K562 (cell line): ENCODE measurements around the gene CSF1R.

Experiments used
- FOXP1 ChIP-seq: sonication (generic); formaldehyde crosslinking; IDR thresholded peaks from 2 replicates; pipeline ENCODE4 v1.8.0; 2022; ENCODE audit warnings: mild to moderate bottlenecking, missing genetic modification reagents
- MAFK ChIP-seq: IDR thresholded peaks from 2 replicates; pipeline ENCODE4 v1.6.1; 2011; ENCODE audit warnings: low read length, improper control_type of control experiment
- MTA1 ChIP-seq: fragments of 450-650 bp; IDR thresholded peaks from 2 replicates; pipeline ENCODE4 v1.6.1; 2017; ENCODE audit warnings: borderline replicate concordance
- NFATC3 ChIP-seq: fragments of 450-650 bp; IDR thresholded peaks from 2 replicates; pipeline ENCODE4 v1.6.1; 2017; ENCODE audit warnings: mild to moderate bottlenecking
- POLR2A ChIP-seq: fragments of 450-650 bp; conservative IDR thresholded peaks from 2 replicates; pipeline ENCODE4 v1.6.1; 2016
- RFX5 ChIP-seq: IDR thresholded peaks from 2 replicates; pipeline ENCODE4 v1.6.1; 2011; ENCODE audit warnings: low read depth, mild to moderate bottlenecking, improper control_type of control experiment, low read length
- SMARCA5 ChIP-seq: fragments of 450-650 bp; IDR thresholded peaks from 2 replicates; pipeline ENCODE4 v1.6.1; 2016
- ZNF551 ChIP-seq: fragments of 250-450 bp; sonication (Bioruptor Pico); IDR thresholded peaks from 2 replicates; pipeline ENCODE4 v1.5.0; 2021; ENCODE audit warnings: mild to moderate bottlenecking, moderate library complexity
- TF ChIP-seq, protein P1 (sequence below): fragments of 450-650 bp; formaldehyde crosslinking; IDR thresholded peaks from 2 replicates; pipeline ENCODE4 v1.4.0; 2020; ENCODE audit warnings: mild to moderate bottlenecking, mixed read lengths
- TF ChIP-seq, protein P2 (sequence below), 3 experiments: IDR thresholded peaks in 2 of 3; conservative IDR thresholded peaks in 1 of 3; 2 replicates each; pipeline ENCODE4 v1.5.1; 2011 to 2012; ENCODE audit warnings: low read length in 3 of 3, mild to moderate bottlenecking in 3 of 3, control low read depth in 2 of 3, improper control_type of control experiment in 1 of 3, inconsistent platforms in 1 of 3, low read depth in 1 of 3, mixed read lengths in 1 of 3, moderate library complexity in 1 of 3; ENCODE audit not compliant: insufficient read depth in 2 of 3
- TF ChIP-seq, protein P3 (sequence below): fragments of 250-450 bp; sonication (Bioruptor Pico); IDR thresholded peaks from 2 replicates; pipeline ENCODE4 v1.5.0; 2020; ENCODE audit warnings: mild to moderate bottlenecking

DNA sequence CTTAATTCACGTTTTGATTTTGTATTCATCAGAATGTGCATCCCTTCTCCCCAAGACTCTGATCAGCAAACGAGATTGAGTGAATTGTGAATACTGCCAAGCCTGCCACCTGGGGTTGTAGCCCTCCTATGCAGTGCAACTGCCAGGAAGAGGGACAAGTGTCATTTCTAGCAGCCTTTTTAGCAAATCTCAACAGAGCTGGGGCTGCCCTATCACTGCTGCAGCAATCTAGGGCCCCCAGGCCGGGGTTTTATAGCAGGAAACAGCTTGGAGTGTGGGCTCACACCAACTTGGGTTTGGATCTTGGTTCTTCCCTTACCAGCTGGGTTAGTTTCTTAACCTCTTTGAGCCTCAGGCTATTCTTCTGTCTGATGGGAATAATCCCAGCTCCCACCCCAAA lies 4.0 kb downstream of the CSF1R start:
- TF ChIP-seq, protein P1, sequence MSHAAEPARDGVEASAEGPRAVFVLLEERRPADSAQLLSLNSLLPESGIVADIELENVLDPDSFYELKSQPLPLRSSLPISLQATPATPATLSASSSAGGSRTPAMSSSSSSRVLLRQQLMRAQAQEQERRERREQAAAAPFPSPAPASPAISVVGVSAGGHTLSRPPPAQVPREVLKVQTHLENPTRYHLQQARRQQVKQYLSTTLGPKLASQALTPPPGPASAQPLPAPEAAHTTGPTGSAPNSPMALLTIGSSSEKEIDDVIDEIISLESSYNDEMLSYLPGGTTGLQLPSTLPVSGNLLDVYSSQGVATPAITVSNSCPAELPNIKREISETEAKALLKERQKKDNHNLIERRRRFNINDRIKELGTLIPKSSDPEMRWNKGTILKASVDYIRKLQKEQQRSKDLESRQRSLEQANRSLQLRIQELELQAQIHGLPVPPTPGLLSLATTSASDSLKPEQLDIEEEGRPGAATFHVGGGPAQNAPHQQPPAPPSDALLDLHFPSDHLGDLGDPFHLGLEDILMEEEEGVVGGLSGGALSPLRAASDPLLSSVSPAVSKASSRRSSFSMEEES (CRISPR knock-in tag), result no peak
- TF ChIP-seq SMARCA5 (no peak), POLR2A (no peak), ZNF551 (CRISPR knock-in tag) (no peak), RFX5 (no peak), FOXP1 (CRISPR knock-in tag) (no peak), MAFK (no peak), MTA1 (no peak), NFATC3 (no peak)
- TF ChIP-seq, protein P2, sequence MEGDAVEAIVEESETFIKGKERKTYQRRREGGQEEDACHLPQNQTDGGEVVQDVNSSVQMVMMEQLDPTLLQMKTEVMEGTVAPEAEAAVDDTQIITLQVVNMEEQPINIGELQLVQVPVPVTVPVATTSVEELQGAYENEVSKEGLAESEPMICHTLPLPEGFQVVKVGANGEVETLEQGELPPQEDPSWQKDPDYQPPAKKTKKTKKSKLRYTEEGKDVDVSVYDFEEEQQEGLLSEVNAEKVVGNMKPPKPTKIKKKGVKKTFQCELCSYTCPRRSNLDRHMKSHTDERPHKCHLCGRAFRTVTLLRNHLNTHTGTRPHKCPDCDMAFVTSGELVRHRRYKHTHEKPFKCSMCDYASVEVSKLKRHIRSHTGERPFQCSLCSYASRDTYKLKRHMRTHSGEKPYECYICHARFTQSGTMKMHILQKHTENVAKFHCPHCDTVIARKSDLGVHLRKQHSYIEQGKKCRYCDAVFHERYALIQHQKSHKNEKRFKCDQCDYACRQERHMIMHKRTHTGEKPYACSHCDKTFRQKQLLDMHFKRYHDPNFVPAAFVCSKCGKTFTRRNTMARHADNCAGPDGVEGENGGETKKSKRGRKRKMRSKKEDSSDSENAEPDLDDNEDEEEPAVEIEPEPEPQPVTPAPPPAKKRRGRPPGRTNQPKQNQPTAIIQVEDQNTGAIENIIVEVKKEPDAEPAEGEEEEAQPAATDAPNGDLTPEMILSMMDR (IDR thresholded peaks at IDR 0.05 in 2 of 3, conservative IDR thresholded peaks at IDR 0.05 in 1 of 3; ENCODE audit: insufficient read depth in 2 of 3, low read depth in 1 of 3, low read length in 3 of 3), result no peak
- TF ChIP-seq, protein P3, sequence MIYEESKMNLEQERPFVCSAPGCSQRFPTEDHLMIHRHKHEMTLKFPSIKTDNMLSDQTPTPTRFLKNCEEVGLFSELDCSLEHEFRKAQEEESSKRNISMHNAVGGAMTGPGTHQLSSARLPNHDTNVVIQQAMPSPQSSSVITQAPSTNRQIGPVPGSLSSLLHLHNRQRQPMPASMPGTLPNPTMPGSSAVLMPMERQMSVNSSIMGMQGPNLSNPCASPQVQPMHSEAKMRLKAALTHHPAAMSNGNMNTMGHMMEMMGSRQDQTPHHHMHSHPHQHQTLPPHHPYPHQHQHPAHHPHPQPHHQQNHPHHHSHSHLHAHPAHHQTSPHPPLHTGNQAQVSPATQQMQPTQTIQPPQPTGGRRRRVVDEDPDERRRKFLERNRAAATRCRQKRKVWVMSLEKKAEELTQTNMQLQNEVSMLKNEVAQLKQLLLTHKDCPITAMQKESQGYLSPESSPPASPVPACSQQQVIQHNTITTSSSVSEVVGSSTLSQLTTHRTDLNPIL (CRISPR knock-in tag), result no peak
